ENCODE measurements around the gene SLC7A6OS. TPM values are rescaled to one million over a fixed set of nuclear protein-coding genes. Genes with fewer than 3 reads are reported as not detected.

Gene SLC7A6OS
- polyA plus RNA-seq, 6 donors from 2014 or later = 14.0 to 26.1 (median 17.7) TPM

DNA sequence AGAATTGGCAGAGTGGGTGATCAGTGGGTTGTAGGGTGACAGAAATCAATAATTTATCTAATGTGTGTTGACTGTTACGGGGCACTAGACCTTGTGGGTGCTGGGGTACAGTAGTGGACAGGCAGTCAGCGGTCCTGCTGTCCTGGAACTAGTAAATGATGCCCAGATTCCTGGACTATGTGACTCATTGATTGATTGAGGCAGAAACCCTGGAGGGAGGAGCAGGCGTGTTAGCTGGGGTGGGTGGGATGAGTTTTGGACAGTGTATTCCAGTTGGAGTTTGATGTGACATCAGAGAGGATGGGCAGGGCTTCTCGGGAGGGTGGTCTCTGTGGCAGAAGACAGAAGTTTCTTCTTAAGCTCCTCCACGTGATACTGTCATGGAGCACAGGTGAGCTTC is 24.4 kb upstream of the SLC7A6OS start:
- DNase-seq (no peak), ATAC-seq (ENCODE audit: low read depth in 2 of 2) (no peak)
- Mint-ChIP-seq H3K9me3 (no peaks in the 10 kb centered on the region), H3K4me1 (peaks cover 11 to 16% (median 13%) of the 10 kb centered on the region in 3 donors), H3K36me3 (peaks cover 8 to 22% of the 10 kb centered on the region in 2 donors), H3K27ac (peak overlapping the region in 1 of 6 donors; percentile 85), H3K4me3 (no peak overlapping the region), H3K27me3 (no peaks in the 10 kb centered on the region)

DNA sequence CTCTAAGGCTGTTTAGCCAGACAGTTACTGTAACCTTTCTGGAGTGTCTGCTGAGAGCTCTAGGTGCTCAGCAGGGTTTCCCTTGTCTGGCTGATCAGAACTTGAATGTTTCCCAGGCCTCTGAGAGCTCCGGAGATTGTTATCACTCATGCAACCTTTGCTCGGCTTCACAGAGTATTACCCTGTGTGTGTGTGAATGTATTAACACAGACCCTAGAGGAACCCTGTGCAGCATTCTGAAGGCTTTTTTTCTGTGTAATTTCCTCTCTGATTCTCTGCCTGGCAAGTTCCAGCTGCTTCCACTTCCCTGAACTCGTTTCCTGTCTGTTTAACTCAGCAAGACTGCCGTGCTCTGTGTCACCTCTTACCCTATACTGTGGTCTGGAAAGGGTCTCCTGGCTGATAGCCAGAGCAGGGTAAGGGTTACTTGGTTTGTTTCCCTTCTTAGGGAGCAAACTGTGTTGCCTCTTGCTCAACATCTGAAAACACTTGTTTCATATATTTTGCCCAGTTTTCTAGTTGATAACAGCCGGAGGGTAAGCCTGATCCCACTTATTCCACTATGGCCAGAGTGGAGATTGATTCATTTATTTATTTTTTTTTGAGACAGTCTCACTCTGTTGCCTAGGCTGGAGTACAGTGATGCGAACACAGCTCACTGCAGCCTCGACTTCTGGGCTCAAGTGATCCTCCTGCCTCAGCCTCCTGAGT is 21.8 kb upstream of the SLC7A6OS start:
- DNase-seq = peak; percentile 28
- Mint-ChIP-seq H3K4me1 (peaks cover 14 to 24% (median 22%) of the 10 kb centered on the region in 3 donors), H3K9me3 (no peaks in the 10 kb centered on the region), H3K27me3 (no peaks in the 10 kb centered on the region), H3K27ac (peak overlapping the region in 3 of 6 donors; percentile 0 to 72 (median 36)), H3K36me3 (peaks cover 0 to 4% of the 10 kb centered on the region in 2 donors), H3K4me3 (peak overlapping the region in 5 of 8 donors; percentile 16 to 66 (median 33))
- peak; percentile 69 for ATAC-seq (ENCODE audit: low read depth in 2 of 2)

DNA sequence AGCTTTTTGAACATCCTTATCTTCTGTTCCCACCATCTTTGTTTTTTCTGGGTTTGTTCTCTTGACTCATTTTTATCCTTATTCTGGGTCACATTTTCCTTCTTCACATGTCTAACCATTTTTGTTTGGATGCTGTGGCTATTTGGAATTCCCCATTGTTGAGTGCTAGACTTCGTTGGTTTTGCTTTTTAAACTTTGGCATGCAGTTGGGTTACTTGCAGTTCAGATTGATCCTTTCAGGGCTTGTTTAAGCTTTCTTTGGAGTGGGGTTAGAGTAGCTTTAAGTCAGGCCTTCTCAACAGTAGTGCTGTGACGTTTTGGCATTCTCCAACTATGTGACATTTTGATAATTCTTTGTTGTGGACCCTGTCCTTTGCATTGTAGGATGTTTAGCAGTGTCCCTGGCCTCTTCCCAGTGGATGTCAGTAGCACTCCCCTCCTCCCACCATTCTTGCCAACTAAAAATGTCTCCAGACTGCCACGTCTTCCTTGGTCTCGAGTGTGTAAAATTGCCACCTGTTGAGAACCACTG is 21.2 kb upstream of the SLC7A6OS start:
- no peak for DNase-seq
- Mint-ChIP-seq H3K27ac (peak overlapping the region in 5 of 6 donors; percentile 0 to 94 (median 72)), H3K27me3 (no peaks in the 10 kb centered on the region), H3K36me3 (no peaks in the 10 kb centered on the region), H3K4me1 (peaks cover 14 to 26% (median 22%) of the 10 kb centered on the region in 3 donors), H3K4me3 (peak overlapping the region in 2 of 8 donors; percentile 29 to 66), H3K9me3 (no peaks in the 10 kb centered on the region)
- ATAC-seq (ENCODE audit: low read depth in 2 of 2) = no peak

DNA sequence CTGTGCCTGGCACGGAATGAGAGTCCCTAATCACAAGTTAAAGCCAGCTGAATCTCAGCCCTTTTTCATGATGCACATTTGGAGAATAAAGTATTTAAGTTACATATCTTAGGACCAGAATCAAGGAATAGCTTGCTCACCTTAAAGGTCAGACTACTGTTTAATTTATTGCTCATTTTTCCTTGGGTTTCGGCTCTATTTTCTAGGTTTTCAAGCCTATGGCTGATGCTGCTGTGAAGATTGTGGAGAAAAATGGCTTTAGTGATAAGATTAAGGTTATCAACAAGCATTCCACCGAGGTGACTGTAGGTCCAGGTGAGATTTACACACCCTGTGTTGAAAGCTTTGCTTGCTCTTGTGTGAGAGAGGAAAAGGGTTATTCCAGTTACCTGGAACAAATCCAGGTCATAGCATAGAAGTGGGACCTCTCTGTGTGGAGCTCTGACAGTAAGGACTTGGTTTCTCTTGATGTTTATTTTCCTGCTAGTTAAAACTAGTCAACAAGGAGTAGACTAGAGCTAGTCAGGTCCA is 18.2 kb upstream of the SLC7A6OS start:
- DNase-seq (no peak), ATAC-seq (ENCODE audit: low read depth in 2 of 2) (no peak)
- H3K4me3 Mint-ChIP-seq = no peak overlapping the region
- H3K27ac Mint-ChIP-seq = no peak overlapping the region
- H3K27me3 Mint-ChIP-seq = no peaks in the 10 kb centered on the region
- H3K4me1 Mint-ChIP-seq = peaks cover 14 to 24% (median 22%) of the 10 kb centered on the region in 3 donors
- H3K9me3 Mint-ChIP-seq = no peaks in the 10 kb centered on the region
- no peaks in the 10 kb centered on the region for H3K36me3 Mint-ChIP-seq

DNA sequence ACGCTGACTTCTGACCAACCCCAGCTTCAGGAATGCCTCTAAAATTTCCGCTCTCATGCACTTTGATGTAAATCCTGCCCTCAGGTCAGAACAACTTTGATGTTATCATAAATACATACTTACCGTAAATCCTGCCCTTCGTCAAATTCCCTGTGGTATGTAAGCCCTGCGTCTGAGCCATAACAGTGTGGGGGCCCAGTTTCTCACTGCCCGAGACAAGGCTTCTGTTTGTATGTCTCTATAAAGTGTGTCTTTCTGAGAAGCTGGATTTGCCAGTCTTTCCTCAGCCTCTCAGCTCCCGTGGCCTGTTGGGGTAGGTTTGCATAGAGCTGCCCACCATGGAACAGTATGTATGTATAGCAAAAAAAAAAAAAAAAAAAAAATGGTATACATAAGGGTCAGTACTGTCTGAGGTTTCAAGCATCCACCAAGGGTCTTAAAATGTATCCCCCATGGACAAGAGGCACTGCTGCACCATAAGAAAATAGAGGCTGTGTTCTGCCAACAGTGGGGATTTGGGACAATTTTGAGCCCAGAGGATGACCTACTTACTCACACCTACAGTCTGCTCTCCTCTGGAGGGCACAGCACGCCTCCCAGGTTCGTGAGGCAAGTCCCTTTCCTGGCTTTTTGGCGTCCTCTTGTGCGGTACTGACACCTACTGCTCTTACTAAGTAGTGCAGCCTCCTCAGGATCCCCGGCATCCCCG is 17.6 kb upstream of the SLC7A6OS start:
- Mint-ChIP-seq H3K4me1 (peaks cover 14 to 24% (median 22%) of the 10 kb centered on the region in 3 donors), H3K4me3 (no peak overlapping the region), H3K36me3 (no peaks in the 10 kb centered on the region), H3K9me3 (no peaks in the 10 kb centered on the region), H3K27ac (peak overlapping the region in 2 of 6 donors; percentile 54 to 60), H3K27me3 (no peaks in the 10 kb centered on the region)
- peak; percentile 88 for ATAC-seq (ENCODE audit: low read depth in 2 of 2)
- peak; percentile 70 for DNase-seq

DNA sequence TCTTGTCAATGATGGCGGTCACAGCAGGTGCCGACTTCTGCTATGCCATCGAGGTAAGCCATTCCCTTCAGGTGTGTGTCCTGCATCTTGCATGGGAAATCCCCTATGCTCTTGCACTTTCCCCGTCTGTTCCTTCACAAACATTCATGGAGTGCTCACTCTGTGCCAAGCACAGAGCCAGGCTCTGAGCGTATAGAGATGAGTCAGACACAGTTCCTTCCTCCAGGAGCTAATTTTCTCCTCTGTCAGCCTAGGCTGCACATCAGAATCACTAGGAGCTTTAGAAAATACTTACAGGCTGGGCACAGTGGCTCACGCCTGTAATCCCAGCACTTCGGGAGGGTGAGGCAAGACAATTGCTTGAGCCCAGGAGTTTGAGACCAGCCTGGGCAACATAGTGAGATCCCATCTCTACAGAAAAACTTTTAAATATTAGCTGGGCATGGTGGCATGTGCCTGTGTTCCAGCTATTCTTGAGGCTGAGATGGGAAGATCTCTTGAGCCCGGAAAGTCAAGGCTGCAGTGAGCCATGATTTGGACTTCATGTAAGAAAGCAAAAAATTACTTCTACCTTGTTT is 14.1 kb upstream of the SLC7A6OS start:
- H3K27ac Mint-ChIP-seq = no peak overlapping the region
- no peak for DNase-seq
- H3K27me3 Mint-ChIP-seq = no peaks in the 10 kb centered on the region
- H3K4me1 Mint-ChIP-seq = peaks cover 4 to 10% (median 9%) of the 10 kb centered on the region in 3 donors
- H3K4me3 Mint-ChIP-seq = no peak overlapping the region
- H3K36me3 Mint-ChIP-seq = peaks cover 0 to 4% of the 10 kb centered on the region in 2 donors
- no peaks in the 10 kb centered on the region for H3K9me3 Mint-ChIP-seq
- ATAC-seq (ENCODE audit: low read depth in 2 of 2) = no peak

DNA sequence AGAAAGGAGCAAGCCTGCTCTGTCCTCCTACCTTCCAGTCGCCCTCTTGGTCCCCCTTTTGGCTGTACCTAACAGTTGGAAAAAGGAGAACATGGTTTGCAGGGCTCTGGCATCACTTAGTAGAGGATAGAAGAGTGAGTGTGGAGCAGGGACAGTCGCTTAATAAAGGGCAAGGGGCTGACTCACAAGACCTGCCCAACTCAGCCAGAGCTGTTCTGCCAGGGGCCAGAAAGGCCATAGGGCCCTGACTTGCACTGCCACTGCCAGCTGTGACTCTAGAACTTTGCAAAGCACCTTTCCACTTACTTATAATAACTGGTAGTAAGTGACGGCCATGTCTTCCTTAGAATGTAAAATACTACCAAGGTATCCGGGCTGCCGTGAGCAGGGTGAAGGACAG is 13.6 kb upstream of the SLC7A6OS start:
- no peak for DNase-seq
- H3K4me3 Mint-ChIP-seq = no peak overlapping the region
- H3K4me1 Mint-ChIP-seq = peaks cover 4 to 12% (median 11%) of the 10 kb centered on the region in 3 donors
- H3K9me3 Mint-ChIP-seq = no peaks in the 10 kb centered on the region
- H3K27me3 Mint-ChIP-seq = no peaks in the 10 kb centered on the region
- peaks cover 2 to 4% of the 10 kb centered on the region in 2 donors for H3K36me3 Mint-ChIP-seq
- H3K27ac Mint-ChIP-seq = peak overlapping the region in 1 of 6 donors; percentile 58
- ATAC-seq (ENCODE audit: low read depth in 2 of 2) = no peak

DNA sequence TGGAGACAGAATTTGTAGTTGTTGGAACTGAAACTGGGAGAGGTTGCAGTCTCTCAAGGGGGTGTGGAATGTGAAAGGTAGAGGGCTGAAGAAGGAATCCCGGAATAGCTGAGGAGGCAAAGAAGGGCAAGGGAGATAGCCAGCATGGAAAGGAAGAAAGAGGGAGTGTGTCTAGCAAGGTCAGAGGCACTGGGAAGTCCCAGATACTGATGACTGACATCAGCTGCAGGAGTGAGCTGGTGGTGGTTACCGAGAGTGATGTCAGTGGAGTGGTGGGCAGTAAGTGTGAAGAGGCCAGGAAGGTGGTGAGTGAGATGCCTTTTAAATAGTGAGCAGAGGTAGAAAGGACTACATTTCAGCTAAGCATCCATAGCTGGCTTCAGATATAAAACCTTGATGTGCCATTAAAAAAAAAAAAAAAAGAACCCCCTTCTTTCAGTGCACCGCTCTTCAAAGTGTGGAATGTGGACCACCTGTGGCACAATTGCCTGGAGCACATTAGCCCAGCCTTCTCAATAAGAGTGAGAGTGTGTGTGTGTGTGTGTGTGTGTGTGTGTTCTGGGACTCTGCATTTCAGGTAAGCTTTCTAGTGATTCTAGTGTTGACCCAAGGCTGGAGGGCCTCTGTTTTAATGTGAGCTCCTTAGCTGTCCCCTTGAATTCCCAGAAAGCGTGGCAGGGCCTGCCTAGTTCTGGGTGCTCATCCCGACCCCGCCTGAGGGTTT is 8.6 kb upstream of the SLC7A6OS start:
- Mint-ChIP-seq H3K9me3 (no peaks in the 10 kb centered on the region), H3K27me3 (no peaks in the 10 kb centered on the region), H3K4me1 (peaks cover 13 to 16% (median 14%) of the 10 kb centered on the region in 3 donors), H3K4me3 (peak overlapping the region in 2 of 8 donors; percentile 13 to 57), H3K27ac (peak overlapping the region in 2 of 6 donors; percentile 70 to 83), H3K36me3 (peaks cover 4 to 12% of the 10 kb centered on the region in 2 donors)
- DNase-seq = no peak
- no peak for ATAC-seq (ENCODE audit: low read depth in 2 of 2)

DNA sequence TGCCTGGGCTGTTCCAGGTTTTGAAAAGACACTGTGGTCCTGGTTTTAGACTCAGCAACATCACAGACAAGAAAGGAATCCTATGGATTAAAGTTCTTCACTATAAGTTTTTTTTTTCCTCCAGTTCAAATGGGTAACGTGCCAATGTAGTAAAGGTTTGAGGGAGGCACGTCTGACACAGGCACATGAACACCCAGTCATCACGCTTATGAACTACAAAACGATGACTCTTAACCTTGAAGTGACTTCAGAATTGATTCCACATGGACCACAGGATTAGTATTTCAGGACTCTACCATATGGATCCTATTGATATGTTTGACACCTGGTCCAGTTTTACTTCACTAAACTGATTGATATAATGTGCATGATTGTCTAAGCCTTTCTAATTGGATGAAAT is 2.4 kb upstream of the SLC7A6OS start:
- Mint-ChIP-seq H3K27ac (peak overlapping the region in 2 of 6 donors; percentile 56 to 59), H3K4me3 (peak overlapping the region in 5 of 8 donors; percentile 16 to 83 (median 46)), H3K27me3 (no peaks in the 10 kb centered on the region), H3K9me3 (no peaks in the 10 kb centered on the region), H3K36me3 (no peaks in the 10 kb centered on the region), H3K4me1 (peaks cover 21 to 49% (median 39%) of the 10 kb centered on the region in 3 donors)
- no peak for DNase-seq
- ATAC-seq (ENCODE audit: low read depth in 2 of 2) = no peak

DNA sequence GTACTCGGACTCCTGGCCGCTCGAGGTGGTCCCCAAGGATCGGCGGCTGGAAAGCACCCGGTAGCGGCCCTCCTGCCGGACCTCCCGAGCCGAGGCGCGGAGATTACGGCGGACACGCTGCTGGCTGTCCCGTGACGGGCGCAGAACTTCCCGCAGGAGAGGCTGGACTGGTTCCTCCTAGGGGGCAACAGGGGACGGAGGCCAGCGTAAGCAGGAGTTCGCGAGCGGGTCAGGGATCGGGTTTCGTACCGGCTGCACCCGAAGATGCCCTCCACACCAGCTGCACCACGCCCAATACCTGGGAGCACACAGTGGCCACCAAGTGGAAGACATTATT is 341 bp downstream of the SLC7A6OS start:
- no peaks in the 10 kb centered on the region for H3K36me3 Mint-ChIP-seq
- no peaks in the 10 kb centered on the region for H3K27me3 Mint-ChIP-seq
- H3K4me3 Mint-ChIP-seq = peak overlapping the region; percentile 90 to 99 (median 98)
- ATAC-seq (ENCODE audit: low read depth in 2 of 2) = no peak
- peak overlapping the region in 5 of 6 donors; percentile 90 to 98 (median 95) for H3K27ac Mint-ChIP-seq
- H3K9me3 Mint-ChIP-seq = no peaks in the 10 kb centered on the region
- H3K4me1 Mint-ChIP-seq = peaks cover 21 to 52% (median 39%) of the 10 kb centered on the region in 3 donors
- DNase-seq = no peak

DNA sequence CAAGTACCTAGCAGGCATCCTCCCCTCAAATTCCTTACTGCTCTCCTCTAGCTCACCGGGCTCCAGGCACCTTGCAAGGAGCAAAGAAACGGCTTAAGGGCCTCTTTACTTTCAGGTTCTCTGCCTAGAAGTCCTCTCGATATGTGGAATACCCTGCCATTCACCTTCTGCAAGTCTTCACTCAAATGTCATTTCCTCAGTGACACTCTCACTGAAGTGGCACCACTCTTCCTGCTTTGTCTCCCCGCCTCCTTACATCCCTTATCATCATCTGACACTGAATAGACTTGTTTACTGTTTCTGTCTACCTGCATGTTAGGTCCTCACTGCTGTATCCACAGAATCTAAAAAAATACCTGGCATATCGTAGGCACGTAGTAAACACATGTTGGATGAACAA is 947 bp downstream of the SLC7A6OS start:
- Mint-ChIP-seq H3K27ac (peak overlapping the region in 4 of 6 donors; percentile 44 to 94 (median 88)), H3K36me3 (no peaks in the 10 kb centered on the region), H3K4me3 (peak overlapping the region; percentile 90 to 99 (median 98)), H3K27me3 (no peaks in the 10 kb centered on the region), H3K4me1 (peaks cover 21 to 51% (median 39%) of the 10 kb centered on the region in 3 donors), H3K9me3 (no peaks in the 10 kb centered on the region)
- no peak for DNase-seq
- no peak for ATAC-seq (ENCODE audit: low read depth in 2 of 2)

DNA sequence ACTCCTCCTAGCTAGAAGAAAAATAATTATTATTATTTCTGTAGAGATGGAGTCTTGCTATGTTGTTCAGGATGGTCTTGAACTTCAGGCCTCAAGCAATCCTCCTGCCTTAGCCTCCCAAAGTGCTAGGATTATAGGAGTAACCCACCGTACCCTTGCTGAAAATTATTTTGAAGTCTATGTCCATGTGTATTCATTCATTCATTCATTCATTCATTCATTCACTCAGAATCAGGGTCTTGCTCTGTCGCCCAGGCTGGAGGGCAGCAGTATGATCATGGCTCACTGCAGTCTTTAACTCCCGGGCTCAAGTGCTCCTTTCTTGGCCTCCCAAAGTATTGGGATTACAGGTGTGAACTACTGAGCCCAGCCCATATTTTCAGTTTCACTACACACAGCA is 4.1 kb downstream of the SLC7A6OS start:
- peaks cover 11 to 30% (median 23%) of the 10 kb centered on the region in 3 donors for H3K4me1 Mint-ChIP-seq
- no peaks in the 10 kb centered on the region for H3K9me3 Mint-ChIP-seq
- no peak for DNase-seq
- no peak overlapping the region for H3K4me3 Mint-ChIP-seq
- H3K27ac Mint-ChIP-seq = peak overlapping the region in 2 of 6 donors; percentile 61 to 80
- H3K27me3 Mint-ChIP-seq = no peaks in the 10 kb centered on the region
- peaks cover 15 to 16% of the 10 kb centered on the region in 2 donors for H3K36me3 Mint-ChIP-seq
- ATAC-seq (ENCODE audit: low read depth in 2 of 2) = no peak

Measured in naive B cell (primary cell).